Amniotic epithelial cell (primary cell): ENCODE measurements around the gene ALDH1A3.
"Not testable (repeated sequence)": the region's sequence is repeated elsewhere in the genome, so short reads cannot be mapped to it uniquely, and the experiment has no call there.

Source experiments
- DNase-seq: peaks from one replicate; pipeline ENCODE4 v3.0.0-alpha.2; 2010; ENCODE audit warnings: low read depth

The ALDH1A3 gene

DNA sequence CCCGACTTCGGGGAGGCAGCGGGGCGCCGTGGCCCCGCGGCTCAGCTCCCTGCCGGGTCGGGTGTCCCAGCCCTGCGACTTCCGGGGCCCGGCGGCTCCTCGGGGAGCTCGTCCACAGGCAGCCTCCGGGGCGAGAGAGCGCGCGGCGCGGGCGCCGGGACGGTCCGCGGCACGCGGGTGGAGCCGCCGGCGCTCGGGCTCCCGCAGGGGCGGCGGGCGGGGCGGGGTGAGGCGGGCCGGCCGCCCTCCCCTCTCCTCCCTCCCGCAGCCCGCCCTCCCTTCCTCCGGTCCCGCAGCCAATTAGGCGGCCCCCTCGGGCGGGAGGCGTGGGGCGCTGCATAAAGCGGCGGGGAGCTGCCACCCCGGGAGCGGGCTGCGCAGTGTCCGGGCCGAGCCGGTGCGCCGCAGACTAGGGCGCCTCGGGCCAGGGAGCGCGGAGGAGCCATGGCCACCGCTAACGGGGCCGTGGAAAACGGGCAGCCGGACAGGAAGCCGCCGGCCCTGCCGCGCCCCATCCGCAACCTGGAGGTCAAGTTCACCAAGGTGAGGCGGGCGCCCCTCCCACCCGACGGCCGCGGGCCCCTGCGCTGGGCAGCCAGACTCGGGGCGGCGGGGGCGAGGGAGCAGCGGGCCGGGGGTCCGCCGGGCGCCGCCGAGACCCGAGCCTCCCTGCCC lies at the start of gene ALDH1A3:
Gene ALDH1A3, plus strand, starts transcription at position 368 of the 675 bp plus-strand sequence. Its CDS starts 77 bp downstream, at position 445.
- peak; percentile 21 for DNase-seq

DNA sequence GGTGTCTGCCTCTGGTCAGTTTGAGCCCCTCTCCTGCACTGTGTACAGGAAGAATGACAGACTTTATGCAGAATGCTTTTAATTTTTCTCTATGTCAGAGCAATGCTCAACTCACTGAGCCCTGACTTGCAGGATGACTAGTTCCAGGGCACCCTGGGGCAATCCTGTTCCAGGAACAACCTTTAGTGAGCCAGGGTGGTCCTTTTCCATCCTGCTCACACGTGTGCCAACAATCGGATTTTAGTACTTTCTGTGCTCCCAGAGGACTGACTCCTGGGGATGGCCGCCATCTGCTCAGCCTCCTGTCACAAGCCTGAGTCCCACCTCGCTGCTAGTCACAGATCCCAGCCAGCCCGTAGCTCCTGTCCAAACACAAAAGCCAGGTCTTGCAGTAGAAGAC lies 48.2 kb upstream of the ALDH1A3 start:
- DNase-seq, result no peak

DNA sequence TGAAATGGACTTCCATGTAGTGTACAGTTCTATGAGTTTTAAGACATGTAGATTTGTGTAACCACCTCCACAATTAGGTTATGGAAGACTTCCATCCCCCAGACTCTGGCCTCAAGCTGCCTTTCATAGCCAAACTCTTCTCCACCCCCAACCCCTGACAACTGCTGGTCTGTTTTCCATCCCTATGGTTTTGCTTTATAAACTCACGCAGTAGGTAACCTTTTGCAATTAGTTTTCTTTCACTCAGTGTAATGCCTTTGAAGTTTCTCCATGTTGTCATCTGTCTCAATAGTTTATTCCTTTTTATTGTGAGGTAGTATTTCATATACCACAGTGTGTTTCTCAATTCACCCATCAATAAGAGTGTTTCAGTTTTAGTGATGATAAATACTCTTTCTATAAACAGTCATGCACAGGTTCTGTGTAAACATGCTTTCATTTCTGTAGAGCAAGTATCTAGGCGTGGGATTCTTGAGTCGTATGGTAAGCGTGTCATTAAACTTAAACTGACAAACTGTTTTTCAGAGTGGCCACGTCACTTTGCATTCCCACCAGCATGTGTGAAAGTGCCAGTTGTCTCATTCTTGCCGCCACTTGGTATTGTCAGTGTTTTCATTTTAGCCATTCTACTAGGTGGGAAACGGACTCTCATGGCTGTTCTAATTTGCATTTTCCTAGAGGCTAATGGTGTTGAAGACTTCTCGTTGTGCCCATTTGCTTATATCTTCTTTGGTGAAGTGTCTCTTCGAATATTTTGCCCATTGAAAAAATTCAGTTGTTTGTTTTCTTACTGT lies 47.3 kb upstream of the ALDH1A3 start:
- DNase-seq, result no peak

DNA sequence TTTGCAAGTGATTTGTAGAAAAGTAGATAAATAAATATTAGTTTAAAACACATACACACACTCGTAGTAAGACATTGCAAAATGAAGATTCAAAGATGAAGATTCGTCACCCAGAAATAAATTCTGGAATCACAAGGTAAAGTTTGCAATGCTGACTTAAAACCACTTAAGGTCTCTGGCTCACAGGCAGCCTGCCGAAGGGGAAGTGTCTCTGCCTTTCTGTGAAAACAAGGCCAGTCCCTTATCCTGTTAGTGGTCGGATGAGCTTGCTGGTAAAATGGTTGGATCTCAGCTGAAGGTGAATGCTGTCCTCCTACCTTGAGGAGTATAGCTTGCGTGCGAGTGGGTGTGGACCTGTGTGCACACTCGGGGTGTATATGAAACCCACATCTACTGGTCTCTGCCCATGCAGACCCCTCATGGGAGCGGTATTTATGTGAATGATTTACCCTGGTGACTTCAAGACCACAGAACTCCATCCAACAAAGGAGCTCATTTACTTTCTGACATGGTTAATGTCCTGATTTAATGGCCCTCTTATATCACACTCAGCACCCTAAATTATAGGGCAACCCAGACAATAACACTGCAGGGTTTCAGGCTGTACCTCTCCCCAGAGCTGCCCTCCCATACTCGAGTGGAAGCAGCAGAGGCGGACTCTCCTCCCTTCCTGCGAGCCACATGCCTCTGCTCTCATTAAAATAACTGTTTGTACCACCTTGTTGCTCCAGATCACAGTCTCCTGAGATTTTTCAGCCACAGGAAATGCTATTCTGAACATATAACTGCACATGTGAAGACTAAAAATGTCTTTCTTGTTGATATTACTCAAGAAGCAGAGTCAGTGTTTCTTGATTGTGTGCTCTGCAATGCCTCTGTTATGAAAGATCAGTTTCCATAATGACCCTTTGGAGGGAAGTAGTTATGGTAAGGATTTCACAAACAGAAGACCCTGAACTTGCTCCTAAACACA lies 45.9 kb upstream of the ALDH1A3 start:
- peak; percentile 9 for DNase-seq

DNA sequence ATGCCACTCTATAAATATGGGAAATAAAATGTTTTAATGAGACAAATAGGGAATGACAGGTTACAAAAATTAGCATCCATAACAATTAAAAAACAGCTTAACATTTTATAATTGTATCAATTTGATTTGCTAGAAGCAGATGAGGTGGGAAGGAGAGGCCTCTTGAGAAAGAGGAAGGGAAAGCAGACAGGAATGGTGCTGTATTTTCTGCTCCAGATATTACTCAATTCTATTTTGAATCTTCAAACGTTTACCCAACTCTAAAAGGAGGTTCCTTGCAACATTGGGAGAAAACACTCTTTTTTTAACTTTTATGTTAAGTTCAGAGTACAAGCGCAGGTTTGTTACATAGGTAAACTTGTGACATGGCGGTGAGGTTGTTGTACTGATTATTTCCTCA lies 44.9 kb upstream of the ALDH1A3 start:
- DNase-seq, result no peak

DNA sequence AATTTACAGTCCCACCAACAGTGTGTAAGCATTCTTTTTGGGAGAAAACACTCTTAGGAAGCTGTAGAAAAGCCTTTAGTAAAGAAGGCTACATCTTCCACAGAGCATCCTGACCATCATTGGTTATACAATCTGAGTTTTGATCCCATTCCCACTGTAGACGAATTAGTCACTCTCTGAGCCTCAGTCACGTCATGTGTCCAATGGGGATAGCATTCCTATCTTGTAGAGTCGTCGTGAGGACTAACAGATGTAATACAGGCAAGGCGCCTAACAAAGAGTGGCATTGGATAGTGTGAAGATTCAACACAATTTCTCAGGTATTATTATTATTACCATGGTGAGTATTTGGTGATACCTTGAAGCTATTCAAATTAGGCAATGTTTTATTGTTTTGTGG lies 44.0 kb upstream of the ALDH1A3 start:
- no peak for DNase-seq

DNA sequence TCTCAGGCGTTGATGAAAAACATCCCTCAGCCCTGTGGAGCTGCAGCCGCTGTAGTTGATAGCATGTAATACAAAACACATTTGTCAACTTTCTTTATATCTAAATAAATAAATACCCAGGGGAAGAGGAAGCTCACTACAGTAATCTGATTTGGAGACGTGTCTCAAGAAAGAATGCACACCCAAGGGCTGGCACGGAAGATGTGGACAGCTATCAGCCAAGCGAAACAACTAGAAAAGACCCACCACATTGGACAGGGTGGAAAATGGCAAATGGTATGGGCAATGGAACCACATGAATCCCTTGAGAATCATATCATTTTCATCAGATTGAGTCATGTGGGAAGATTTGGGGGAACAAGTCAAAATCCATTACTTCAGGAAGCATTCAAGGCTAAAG lies 43.1 kb upstream of the ALDH1A3 start:
- DNase-seq, result no peak

DNA sequence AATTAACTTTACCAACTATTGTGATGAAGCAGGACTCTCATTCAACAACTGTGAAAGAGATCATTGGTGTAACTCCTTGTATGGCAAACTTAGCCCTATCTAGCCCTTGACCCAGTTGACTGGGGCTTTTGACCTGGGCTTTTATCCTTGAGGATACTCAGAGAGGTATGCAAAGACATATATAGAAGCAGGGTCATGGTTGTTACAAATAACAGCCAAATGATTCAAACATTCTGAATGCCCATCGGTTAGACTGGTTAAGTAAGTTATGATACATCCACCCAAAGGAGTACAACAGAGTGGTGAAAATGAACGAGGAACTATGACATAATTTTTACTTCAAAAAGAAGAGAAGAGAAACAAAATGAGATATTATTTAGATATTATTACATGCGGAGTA lies 38.2 kb upstream of the ALDH1A3 start:
- no peak for DNase-seq

DNA sequence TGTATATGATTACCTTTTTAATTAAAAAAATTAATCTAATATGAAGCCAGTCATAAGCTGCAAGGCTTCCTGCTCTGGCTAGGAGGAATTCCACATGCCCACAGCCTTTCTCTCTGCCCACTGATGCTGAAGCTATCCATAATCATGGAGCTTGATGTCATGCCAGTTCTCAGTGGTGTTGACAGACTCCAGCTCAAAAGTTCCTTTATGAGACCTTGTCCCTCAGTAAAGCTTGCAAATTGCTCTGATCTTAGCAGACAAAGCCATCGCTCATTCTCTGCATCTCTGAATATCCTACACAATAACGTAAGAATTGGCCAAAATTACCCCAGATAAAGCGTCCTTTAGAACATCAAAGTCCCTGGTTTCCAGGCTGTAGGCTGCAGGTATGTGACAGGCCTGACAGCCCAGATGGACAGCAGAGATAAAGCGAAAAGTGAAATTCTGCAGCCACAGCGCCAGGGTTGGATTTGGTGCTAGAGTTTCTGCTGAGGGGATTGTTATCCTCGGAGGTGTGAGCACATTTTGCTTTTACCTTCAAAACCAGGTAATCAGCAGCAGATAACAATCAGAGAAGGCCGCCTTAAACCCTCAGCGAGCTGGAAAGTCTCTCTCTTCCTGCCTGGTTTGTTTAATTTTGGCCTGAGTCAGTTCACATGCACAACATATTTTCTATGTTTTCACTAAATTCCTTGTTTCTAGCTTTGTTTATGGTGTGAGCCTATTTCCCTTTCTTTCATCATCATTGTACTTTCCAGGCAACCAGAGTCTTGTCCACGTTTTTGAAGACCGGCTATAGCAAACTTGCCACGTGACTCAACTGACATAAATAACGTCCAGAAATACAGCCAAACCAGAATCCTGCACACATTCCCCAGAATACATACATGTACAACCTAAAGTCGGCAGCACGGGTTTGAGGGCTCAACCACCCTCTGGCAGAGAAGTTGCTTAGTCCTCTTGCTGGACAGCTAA lies 36.6 kb upstream of the ALDH1A3 start:
- DNase-seq, result peak; percentile 79

DNA sequence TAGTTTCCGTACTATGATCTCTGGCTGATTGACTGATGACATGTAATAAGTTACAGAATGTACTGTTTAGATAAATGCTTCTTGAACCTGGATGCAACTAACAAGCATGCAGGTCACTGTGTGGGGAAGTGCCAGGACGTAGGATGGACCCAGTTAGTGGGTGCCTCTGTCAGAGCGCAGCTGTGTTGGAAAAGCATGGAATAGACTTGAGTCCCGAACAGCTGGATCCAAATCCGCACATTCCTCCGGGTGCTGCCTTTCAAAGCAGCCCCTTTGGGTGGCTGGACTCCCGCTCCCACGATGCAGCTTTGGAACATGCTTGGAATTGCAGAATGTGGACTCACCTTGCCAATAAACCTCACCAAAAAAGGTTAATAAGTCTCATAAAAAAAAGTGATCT lies 35.5 kb upstream of the ALDH1A3 start:
- no peak for DNase-seq

DNA sequence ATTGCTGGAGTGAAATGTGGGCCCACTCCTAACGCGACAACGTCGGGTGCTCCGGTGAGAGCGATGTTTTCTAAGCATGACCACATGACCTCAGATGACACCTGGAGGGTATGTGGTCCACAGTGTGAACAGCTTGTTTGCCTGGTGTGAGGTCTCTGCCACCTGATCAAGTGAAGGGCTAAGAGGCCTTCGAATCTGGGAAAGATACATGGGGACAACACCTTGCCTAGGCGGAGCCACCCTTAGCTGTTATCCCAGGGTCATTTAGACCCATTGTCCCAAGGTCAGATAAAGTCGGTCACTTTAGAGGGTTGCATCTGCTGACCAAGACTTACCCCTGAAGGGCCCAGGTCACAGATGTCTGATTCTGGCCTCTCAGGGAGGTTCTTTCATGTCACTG lies 34.9 kb upstream of the ALDH1A3 start:
- DNase-seq, result no peak

DNA sequence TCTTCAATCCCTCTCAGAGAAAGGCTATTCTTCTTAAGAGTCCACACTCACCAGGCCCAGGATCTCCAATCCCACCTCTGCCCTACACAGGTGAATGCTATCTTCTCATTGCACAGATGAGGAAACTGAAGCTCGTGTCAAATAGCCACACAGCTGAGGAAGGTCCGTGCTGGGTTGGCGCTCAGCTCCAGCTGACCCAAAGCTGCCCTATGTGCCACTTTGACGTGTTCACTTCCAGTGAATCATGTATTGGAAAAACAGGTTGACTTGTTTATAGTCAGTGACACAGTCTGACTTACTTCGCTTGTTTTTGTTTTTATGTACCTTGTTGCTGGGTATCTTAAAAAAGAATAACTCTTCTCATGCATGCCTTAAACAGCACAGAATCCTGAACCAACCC lies 32.4 kb upstream of the ALDH1A3 start:
- DNase-seq, result no peak

DNA sequence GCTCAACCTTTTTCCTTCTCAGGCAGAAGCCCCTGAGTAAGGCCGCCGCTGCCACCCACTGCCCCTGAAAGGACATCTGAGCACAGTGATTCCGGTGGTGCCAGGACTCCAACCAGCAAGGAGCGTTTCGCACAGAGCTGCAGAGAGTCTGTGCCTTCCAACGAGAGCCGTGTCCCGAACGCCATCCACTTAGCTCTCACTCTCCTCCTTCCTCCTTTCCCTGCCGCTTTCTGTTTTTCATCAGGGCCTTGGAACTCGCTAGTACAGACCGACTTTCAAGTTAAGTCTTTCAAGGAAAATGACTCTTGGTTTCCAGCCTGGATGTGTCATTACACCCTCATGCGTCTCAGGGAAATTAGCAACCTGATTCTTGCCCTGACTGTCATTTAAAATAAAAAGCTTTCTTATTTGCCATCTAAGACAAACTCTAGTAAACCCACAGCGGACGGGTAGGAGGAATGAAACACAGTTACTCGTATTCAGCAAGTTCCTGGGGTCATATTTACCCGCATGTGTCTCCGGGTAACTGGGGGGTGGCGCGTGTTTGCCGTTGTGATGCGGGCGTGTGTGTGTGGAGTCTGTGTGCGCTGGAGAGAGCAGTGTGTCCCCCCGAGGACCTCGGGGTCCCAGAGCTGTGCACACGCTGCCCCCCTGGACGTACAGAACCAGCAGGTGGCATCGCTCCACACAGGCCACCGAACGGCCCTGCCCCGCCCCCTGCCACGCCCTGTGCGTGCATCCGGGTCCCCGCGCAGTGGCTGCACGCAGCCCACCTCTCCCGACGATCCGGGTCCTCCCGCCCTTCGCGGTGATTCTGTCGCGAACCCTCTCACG lies 30.4 kb upstream of the ALDH1A3 start:
- DNase-seq, result peak; percentile 38

DNA sequence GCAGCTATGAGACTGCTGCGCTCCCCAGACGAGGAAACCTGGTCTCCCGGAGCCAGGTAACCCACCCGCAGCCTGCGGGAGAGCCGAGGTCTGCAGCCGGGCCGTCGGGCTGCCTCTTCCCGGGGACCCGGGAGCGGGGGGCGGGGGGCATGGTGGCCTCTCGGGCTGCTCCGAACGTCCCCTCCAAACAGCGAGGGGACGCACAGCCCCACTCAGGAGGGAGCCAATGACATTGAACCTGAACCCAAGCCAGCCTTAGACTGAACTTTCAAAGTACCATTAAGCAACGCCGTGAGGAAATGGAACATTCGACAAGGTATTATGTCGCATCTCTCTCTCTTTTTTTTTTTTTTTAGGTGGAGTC lies 29.8 kb upstream of the ALDH1A3 start:
- no peak for DNase-seq

DNA sequence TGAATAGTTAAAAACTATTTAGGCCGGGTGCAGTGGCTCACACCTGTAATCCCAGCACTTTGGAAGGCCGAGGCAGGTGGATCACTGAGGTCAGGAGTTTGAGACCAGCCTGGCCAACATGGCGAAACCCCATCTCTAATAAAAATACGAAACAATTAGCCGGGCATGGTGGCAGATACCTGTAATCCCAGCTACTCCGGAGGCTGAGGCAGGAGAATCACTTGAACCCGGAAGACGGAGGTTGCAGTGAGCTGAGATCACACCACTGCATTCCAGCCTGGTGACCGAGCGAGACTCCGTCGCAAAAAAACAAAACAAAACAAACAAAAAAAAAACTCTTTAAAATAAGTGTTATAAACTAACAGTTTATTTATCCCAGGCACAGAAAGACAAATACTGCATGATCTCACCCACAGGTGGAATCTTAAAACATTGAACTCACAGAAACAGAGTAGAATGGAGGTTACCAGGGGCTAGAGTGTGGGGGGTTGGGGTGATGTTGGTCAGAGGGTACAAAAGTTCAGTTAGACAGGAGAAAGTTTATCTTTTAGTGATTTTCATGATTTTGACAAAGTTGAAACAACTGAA lies 28.1 kb upstream of the ALDH1A3 start:
- DNase-seq, result not testable (repeated sequence)

DNA sequence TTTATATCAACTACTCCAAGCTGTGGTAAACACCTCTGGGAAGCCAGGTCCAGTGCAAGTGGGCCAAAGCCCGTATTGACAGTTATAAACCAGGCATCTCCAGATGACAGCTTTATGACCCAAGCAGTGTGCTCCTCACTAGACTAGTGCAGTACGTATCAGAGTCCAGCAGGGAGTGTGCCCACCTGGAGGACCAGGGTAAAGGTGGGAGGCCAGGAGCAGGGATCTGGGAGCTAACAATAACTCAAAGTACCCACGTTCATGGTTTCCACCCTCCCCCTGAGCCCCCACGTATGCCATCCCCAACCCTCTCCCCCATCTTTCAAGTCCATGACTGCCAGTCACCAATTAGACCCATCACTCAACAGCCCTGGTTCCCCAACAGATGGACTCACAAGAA lies 27.0 kb upstream of the ALDH1A3 start:
- DNase-seq, result no peak

DNA sequence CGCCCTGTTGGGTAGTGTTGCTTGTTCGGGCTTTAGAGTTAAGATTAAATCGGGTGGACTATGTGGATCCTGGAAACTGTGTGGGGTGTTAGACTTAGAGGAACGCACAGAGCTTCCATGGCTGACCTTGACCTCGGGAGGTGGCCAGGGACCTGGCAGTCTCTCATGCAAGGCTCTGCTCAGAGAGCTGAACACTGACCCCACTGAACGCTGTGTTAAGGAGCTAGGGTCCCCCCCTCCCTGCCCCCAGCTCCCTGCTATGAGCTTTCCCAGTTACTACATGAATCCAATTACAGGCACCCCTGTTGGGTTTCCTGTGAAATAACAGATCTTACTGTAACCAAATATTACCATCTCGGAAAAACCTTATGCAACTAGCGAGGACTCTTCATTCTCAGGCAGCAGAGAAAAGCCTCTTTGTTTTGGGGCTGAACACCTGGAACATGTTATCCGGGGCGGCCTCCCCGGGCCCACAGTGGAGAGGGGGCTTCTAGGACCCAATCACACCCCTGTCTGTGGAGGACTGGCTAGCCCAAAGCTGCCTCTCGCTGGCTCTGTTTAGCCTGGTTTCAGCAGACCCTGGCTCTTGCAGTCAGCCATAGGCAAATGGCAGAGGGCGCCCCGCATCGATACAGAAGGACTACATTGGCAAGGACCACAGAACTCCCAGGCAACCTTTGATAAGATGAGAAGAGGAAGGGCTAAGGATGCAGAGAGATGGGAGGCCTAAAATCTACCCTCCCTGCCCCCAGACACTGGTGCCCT lies 25.8 kb upstream of the ALDH1A3 start:
- DNase-seq, result no peak

DNA sequence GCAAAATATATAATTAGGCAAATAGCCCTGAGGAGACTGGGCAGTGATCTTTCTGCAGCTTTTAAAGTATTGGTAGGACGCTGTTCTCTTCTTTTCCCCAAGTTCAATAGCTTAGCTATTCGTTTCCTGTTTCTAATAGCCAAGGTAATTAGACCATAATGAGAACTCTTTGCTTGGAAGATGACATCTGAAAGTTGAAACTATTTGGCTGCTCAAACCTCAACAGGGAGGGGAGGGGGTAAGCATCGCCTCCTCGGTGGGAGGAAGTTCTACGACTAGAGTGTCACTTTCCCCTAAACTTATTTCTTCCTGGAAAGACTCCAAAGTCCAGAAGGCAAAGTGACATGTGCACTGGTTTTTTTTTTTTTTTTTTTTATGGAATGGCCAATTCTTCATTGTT lies 22.8 kb upstream of the ALDH1A3 start:
- no peak for DNase-seq

DNA sequence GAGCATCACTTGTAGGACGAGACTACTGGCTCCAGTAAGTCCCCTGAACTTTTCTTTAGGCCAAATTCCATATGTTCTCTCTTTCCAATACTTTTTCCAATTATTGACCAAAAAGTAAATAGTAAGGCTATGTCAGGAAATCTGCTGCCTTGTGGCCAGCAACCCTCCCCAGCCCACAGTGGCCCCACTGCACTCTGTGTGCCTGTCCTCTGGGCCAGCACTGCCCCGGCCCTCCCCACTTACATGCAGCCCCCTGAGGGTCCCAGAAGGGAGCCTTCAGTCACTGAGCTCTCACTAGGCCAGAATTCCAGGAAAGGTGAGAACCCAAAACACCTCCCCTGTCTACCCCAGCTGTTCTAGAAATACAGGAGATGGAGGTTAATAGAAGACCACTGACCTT lies 21.3 kb upstream of the ALDH1A3 start:
- no peak for DNase-seq
